Measurements from ENCODE around the gene FEZF1.

Gene FEZF1

GRCh38 chr7:122304319-122304975 lies at the start of gene FEZF1:
FEZF1 (minus strand) TSS chr7:122304750; CDS start chr7:122304437, 313 bp downstream.
- no peak for ATAC-seq (replicated peaks; ENCODE audit: extremely low read depth, poor library complexity, severe bottlenecking)
- no peak within 1 kb of the TSS for H3K27ac Mint-ChIP-seq (ENCODE audit: low read depth)
- no peaks in the 10 kb centered on the region for H3K4me1 Mint-ChIP-seq
- no peaks in the 10 kb centered on the region for H3K36me3 Mint-ChIP-seq (ENCODE audit: insufficient read depth)
- DNase-seq (ENCODE audit: low spot score in 2 of 2): no peak
- H3K4me3 Mint-ChIP-seq: no peak within 1 kb of the TSS
- peaks cover 92% of the 10 kb centered on the region for H3K27me3 Mint-ChIP-seq
- H3K9me3 Mint-ChIP-seq: peaks cover 12% of the 10 kb centered on the region

GRCh38 chr7:122352454-122352853 lies 47.9 kb upstream of the FEZF1 start:
- peaks cover 7% of the 10 kb centered on the region for H3K9me3 Mint-ChIP-seq
- H3K27ac Mint-ChIP-seq (ENCODE audit: low read depth): no peak overlapping the region
- H3K36me3 Mint-ChIP-seq (ENCODE audit: insufficient read depth): no peaks in the 10 kb centered on the region
- ATAC-seq (replicated peaks; ENCODE audit: extremely low read depth, poor library complexity, severe bottlenecking) (no peak), DNase-seq (ENCODE audit: low spot score in 2 of 2) (no peak)
- H3K4me1 Mint-ChIP-seq: no peaks in the 10 kb centered on the region
- no peak overlapping the region for H3K4me3 Mint-ChIP-seq
- H3K27me3 Mint-ChIP-seq: no peaks in the 10 kb centered on the region

GRCh38 chr7:122350701-122351100 lies 46.2 kb upstream of the FEZF1 start:
- Mint-ChIP-seq H3K36me3 (ENCODE audit: insufficient read depth) (no peaks in the 10 kb centered on the region), H3K27ac (ENCODE audit: low read depth) (no peak overlapping the region), H3K4me1 (no peaks in the 10 kb centered on the region), H3K27me3 (no peaks in the 10 kb centered on the region), H3K4me3 (no peak overlapping the region), H3K9me3 (peaks cover 6% of the 10 kb centered on the region)
- DNase-seq (ENCODE audit: low spot score in 2 of 2): no peak
- ATAC-seq (replicated peaks; ENCODE audit: extremely low read depth, poor library complexity, severe bottlenecking): no peak

- DNase-seq (ENCODE audit: low spot score in 2 of 2) (no peak), ATAC-seq (replicated peaks; ENCODE audit: extremely low read depth, poor library complexity, severe bottlenecking) (no peak)
- no peaks in the 10 kb centered on the region for H3K36me3 Mint-ChIP-seq (ENCODE audit: insufficient read depth)
- H3K4me1 Mint-ChIP-seq: no peaks in the 10 kb centered on the region
- H3K27me3 Mint-ChIP-seq: no peaks in the 10 kb centered on the region
- H3K9me3 Mint-ChIP-seq: no peaks in the 10 kb centered on the region
- H3K27ac Mint-ChIP-seq (ENCODE audit: low read depth): no peak overlapping the region
- no peak overlapping the region for H3K4me3 Mint-ChIP-seq
Measured at GRCh38 chr7:122344303-122344620, 39.7 kb upstream of the FEZF1 start.

GRCh38 chr7:122343601-122344302 lies 39.2 kb upstream of the FEZF1 start:
- no peak for DNase-seq (ENCODE audit: low spot score in 2 of 2)
- Mint-ChIP-seq H3K4me1 (no peaks in the 10 kb centered on the region), H3K27me3 (no peaks in the 10 kb centered on the region)

GRCh38 chr7:122340427-122340826 lies 35.9 kb upstream of the FEZF1 start:
- no peak overlapping the region for H3K27ac Mint-ChIP-seq (ENCODE audit: low read depth)
- H3K4me3 Mint-ChIP-seq: no peak overlapping the region
- peaks cover 4% of the 10 kb centered on the region for H3K9me3 Mint-ChIP-seq
- no peaks in the 10 kb centered on the region for H3K27me3 Mint-ChIP-seq
- DNase-seq (ENCODE audit: low spot score in 2 of 2) (no peak), ATAC-seq (replicated peaks; ENCODE audit: extremely low read depth, poor library complexity, severe bottlenecking) (no peak)
- no peaks in the 10 kb centered on the region for H3K36me3 Mint-ChIP-seq (ENCODE audit: insufficient read depth)
- no peaks in the 10 kb centered on the region for H3K4me1 Mint-ChIP-seq

More at GRCh38 chr7:122343601-122344302, 39.2 kb upstream of the FEZF1 start:
- no peak for ATAC-seq (replicated peaks; ENCODE audit: extremely low read depth, poor library complexity, severe bottlenecking)
- Mint-ChIP-seq H3K4me3 (no peak overlapping the region), H3K36me3 (ENCODE audit: insufficient read depth) (no peaks in the 10 kb centered on the region), H3K27ac (ENCODE audit: low read depth) (no peak overlapping the region), H3K9me3 (no peaks in the 10 kb centered on the region)

- no peak for DNase-seq (ENCODE audit: low spot score in 2 of 2)
- no peak overlapping the region for H3K4me3 Mint-ChIP-seq
- no peaks in the 10 kb centered on the region for H3K36me3 Mint-ChIP-seq (ENCODE audit: insufficient read depth)
- H3K9me3 Mint-ChIP-seq: peaks cover 4% of the 10 kb centered on the region
- no peaks in the 10 kb centered on the region for H3K4me1 Mint-ChIP-seq
- H3K27ac Mint-ChIP-seq (ENCODE audit: low read depth): no peak overlapping the region
- no peak for ATAC-seq (replicated peaks; ENCODE audit: extremely low read depth, poor library complexity, severe bottlenecking)
- H3K27me3 Mint-ChIP-seq: no peaks in the 10 kb centered on the region
Measured at GRCh38 chr7:122339145-122339904, 34.8 kb upstream of the FEZF1 start.

- no peaks in the 10 kb centered on the region for H3K36me3 Mint-ChIP-seq (ENCODE audit: insufficient read depth)
- no peak overlapping the region for H3K4me3 Mint-ChIP-seq
- H3K27me3 Mint-ChIP-seq: no peaks in the 10 kb centered on the region
- no peak overlapping the region for H3K27ac Mint-ChIP-seq (ENCODE audit: low read depth)
- no peaks in the 10 kb centered on the region for H3K4me1 Mint-ChIP-seq
- H3K9me3 Mint-ChIP-seq: peaks cover 4% of the 10 kb centered on the region
- ATAC-seq (replicated peaks; ENCODE audit: extremely low read depth, poor library complexity, severe bottlenecking) (no peak), DNase-seq (ENCODE audit: low spot score in 2 of 2) (no peak)
Measured at GRCh38 chr7:122337011-122337410, 32.5 kb upstream of the FEZF1 start.

- no peak overlapping the region for H3K27ac Mint-ChIP-seq (ENCODE audit: low read depth)
- DNase-seq (ENCODE audit: low spot score in 2 of 2) (no peak), ATAC-seq (replicated peaks; ENCODE audit: extremely low read depth, poor library complexity, severe bottlenecking) (no peak)
- H3K27me3 Mint-ChIP-seq: no peaks in the 10 kb centered on the region
- H3K9me3 Mint-ChIP-seq: no peaks in the 10 kb centered on the region
- H3K36me3 Mint-ChIP-seq (ENCODE audit: insufficient read depth): no peaks in the 10 kb centered on the region
- no peaks in the 10 kb centered on the region for H3K4me1 Mint-ChIP-seq
- no peak overlapping the region for H3K4me3 Mint-ChIP-seq
Measured at GRCh38 chr7:122329145-122329802, 24.7 kb upstream of the FEZF1 start.

- no peak for ATAC-seq (replicated peaks; ENCODE audit: extremely low read depth, poor library complexity, severe bottlenecking)
- Mint-ChIP-seq H3K9me3 (no peaks in the 10 kb centered on the region), H3K27ac (ENCODE audit: low read depth) (no peak overlapping the region), H3K27me3 (no peaks in the 10 kb centered on the region), H3K4me1 (no peaks in the 10 kb centered on the region), H3K36me3 (ENCODE audit: insufficient read depth) (no peaks in the 10 kb centered on the region), H3K4me3 (no peak overlapping the region)
- no peak for DNase-seq (ENCODE audit: low spot score in 2 of 2)
Measured at GRCh38 chr7:122327969-122328368, 23.4 kb upstream of the FEZF1 start.

GRCh38 chr7:122316467-122317388 lies 12.2 kb upstream of the FEZF1 start:
- DNase-seq (ENCODE audit: low spot score in 2 of 2): no peak
- Mint-ChIP-seq H3K36me3 (ENCODE audit: insufficient read depth) (no peaks in the 10 kb centered on the region), H3K4me3 (no peak overlapping the region), H3K4me1 (no peaks in the 10 kb centered on the region), H3K9me3 (peaks cover 21% of the 10 kb centered on the region), H3K27ac (ENCODE audit: low read depth) (no peak overlapping the region), H3K27me3 (peaks cover 44% of the 10 kb centered on the region)
- no peak for ATAC-seq (replicated peaks; ENCODE audit: extremely low read depth, poor library complexity, severe bottlenecking)
